ENCODE data around the gene COLQ.

DNA sequence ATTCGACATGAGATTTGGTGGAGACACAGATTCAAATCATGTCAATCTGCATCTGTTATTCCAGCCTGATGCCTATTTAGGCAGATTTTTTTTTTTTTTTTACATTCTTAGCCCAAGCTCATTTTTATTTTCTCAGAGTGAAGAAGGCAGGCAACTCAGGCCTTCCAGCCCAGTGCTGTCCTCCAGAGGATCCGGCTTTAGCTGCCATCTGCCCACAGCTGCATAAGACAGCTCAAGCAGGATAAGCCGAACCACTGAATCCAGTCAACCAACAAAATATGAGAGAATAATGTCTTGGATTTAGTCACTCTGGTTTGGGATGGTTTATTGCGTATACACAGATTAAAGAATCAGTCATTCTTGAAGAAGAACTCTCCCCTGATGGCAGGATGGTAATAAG is 19.9 kb upstream of the COLQ start:
- TF ChIP-seq CTCF (IDR thresholded peaks at IDR 0.05) (no peak), POLR2A (IDR thresholded peaks at IDR 0.05) (no peak)

All from body of pancreas (tissue), 4 donors.